Globus pallidus (tissue), 1 donor: Measurements from ENCODE around the gene C9orf85.

Experiments used
- DNase-seq: peaks from one replicate; pipeline ENCODE4 v3.0.0-alpha.2; 2015; ENCODE audit warnings: low spot score

The C9orf85 gene

DNA sequence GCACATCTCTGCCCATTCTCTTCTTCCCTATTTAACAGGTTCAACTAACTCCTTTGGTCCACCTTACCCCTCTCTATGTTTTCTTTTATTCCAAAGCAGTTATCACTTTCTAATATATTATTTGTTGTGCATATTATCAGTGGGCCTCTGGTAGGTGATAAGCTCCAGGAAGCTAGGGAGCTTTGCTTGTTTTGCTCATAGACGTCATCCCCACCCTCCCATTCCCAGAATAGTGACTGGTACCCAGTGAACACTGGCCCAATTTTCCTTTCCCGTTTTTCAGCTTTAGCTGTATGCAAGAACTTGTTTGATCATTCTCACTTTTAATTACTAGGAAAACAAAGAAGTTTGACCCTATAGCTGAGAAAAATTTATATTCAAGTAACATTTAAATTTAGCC, 7.4 kb upstream of the C9orf85 start:
- no peak for DNase-seq

DNA sequence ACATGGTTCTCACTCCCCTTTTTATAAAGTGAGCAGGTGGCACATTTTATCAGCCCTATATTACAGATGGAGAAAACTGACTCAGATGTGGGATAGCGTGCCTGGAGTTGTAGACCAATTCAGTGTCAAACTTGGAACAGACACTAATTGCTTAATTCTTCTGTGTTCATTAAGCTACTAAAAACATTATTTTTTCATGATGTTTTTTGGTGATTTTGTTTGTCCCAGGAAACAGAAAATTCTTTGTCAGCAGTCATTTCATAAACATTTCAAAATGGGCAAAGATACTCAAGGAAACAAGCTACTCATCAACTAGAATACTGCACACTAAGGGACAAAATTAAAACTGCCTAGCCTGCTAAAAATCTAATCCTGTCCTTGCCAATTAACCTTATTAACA, 2.6 kb upstream of the C9orf85 start:
- peak; percentile 28 for DNase-seq

DNA sequence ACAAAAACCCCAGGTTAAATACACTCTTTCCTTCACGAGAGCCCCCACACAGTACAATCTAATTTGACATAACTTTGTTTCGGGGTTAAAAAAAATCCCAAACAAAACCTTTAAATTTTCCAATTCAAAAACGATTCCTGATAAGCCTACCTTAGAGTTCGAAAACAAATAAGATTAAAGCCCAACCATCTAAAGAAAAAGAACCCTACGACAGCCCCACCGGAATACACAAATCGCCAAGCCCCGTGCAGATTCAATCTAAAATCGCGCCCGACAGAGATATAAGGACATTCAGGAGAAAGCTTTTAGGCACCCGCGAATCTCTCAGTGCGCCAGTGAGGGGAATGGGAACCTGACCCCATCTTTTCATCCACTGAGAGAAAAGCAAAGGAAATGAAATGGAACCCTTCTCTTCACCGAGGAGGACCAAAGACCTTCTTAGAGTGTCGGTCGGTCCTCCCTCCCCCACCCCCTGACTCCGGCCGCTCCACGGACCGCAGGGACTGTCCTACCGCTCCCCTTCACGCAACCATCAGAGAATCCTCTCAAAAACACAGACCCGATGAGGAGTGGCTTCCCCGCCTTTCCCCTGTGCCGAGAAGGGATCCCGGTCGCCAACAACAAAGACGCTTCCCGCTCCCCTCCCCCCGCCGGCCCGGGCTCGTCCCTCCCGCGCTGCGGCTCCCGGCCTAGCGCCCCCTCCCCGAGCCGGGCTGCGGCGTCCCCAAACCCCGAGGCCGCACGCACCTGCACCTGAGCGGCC, 1.4 kb upstream of the C9orf85 start:
- DNase-seq = peak; percentile 73

DNA sequence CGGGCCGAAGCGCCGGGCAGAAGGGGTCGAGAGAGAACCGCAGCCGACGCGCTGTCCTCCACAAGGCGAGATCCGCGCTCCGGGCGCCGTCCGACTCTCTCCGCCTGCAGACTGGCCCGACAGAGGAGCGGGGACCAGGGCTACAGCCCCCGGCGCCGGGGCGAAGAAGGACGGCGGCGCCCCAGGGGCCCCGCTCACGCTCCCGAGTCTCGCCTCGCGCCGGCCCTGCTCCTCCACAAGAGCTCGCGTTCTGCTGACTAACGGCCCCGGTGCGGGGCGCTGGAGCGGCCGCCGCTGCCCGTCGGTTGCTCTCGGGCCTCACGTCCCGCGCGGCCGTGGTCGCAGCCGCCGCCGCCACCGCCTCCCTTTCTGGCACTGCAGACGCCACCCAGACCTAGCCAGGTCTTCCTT, 784 bp upstream of the C9orf85 start:
- no peak for DNase-seq

DNA sequence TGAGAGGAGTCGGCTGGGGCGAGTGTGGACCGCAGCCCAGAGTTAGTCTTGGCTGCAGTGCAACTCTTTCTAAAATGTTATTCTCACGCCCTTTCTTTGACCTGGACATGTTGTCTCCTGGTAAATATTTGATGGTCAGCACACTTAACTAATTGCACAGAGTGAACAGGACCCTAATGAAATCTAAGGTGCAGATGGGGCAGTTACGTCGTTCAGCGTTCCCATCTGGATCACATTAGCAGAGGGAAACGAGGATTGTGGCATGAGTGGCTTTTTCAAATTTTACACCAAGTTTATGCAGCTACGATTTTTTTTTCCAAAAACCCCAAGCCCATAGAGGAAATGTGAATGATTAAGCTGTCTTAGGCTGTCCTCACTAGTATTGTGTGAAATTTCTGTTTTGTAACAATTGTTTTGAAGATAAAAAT, 483 bp downstream of the C9orf85 start:
- DNase-seq = no peak

DNA sequence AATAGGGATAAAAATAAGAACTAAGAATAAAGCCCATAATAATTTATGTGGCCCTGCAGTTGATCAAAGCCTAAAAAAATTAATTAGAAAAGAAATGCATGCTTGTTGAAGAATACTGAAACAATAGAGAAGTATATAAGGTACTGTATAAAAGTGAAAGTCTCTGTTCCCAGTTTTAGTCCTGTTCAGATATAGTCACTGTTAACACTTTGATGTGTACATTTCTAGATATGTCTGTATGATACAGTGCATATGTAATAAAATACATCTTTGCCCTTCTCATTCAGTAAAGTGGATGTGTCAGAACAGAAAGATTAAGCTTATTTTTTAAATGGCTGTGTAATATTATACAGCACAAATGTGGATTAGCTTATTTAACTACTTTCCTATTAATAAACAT, 4.1 kb downstream of the C9orf85 start:
- DNase-seq = no peak

DNA sequence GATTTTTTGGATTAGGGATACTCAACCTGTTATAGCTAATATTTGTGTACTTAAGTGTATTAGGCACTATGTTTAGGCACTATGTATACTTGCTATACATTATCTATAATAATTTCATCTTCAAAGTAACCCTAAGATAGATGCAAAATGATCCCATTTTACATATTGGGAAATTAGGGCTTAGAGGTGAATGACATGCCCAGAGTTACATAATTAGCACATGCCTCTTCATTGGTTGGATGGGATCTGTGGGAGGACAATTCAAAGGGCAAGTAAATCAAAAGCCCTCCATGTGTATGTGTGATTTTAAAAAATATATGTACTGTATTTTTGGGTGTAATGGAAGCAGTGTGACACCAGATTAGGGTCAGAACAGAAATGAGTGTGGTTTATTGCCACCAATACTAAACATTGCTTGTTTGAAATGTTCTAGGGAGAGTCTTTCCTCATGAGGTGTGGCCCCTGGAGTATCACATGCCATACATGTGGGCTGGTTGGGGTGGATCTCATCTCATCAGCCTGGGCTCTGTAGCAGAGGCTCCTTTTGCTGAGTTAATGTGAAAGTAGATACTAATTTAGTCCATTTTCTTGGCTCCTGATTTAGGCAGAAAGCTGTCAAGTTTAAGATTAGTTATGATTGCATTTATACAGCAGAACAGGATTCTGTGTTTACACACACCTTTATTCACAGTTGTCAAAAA, 5.5 kb downstream of the C9orf85 start:
- DNase-seq = no peak

DNA sequence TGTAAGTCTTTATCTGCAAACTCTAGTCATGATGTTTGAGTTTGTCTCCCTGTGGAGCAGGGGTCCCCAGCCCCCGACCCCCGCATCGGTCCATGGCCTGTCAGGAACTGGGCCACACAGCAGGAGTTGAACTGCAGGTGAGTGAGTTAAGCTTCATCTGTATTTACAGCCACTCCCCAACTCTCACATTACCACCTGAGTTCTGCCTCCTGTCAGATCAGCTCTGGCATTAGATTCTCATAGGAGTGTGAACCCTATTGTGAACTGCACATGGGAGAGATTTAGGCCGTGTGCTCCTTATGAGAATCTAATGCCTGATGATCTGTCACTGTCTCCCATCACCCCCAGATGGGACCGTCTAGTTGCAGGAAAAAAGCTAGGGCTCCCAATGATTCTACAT, 7.0 kb downstream of the C9orf85 start:
- no peak for DNase-seq

DNA sequence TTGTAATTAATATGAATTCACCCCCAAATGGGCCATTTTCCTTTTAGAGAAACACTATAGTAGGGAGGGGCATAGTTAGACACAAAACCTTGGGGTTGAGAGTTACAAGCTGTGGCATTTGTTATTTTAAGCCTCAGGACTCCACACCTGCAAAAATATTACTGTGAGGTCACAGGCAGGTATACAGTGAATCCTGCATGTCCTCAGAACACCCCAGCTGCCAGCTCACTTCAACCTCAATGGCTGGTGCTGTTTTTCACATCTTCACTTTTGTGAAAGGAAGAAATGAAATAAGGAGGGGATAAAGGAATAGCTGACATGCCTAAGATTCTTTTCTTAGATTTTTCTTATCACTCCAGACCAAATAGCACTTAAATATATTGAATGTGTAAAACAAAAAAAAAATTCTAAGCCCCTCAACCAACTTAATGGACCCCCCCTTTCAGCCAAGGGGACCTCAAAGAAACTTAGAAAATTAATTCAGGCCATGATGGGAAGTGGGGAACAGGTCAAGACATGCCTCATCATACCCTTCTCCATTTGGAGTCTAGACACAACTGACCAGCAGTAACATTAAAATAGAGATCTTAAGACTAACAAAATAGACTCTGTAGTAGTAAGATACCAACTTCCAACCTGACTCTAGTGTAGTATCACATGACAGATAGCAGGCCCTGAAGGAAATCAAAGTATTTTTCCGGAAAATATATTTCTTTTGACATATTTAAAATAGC, 9.2 kb downstream of the C9orf85 start:
- DNase-seq = no peak

DNA sequence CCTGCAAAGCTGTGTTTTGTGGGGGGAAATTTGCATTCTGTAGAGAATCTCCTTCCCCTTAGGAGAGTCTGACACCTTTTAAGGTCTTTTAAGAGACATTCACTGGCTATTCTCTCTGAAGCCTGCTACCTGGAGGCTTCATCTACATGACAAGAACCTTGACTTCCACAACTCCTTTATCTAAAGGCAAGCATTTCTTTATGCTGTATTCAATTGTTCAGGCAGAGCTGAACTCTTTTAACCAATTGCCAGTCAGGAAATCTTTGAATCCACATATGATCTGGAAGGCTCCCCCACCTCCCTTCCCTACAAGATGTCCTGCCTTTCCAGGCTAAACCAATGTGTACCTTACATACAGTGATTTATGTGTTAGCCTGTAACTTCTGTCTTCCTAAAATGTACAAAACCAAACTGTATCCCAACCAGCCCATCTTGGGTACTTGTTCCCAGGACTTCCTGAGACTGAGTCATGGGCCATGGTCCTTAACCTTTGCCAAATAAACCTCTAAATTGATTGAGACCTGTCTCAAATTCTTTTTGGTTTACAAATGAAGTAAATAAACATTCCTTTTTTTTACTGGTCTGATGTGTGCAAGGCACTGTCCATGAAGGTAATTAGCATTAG, 9.9 kb downstream of the C9orf85 start:
- DNase-seq = no peak

DNA sequence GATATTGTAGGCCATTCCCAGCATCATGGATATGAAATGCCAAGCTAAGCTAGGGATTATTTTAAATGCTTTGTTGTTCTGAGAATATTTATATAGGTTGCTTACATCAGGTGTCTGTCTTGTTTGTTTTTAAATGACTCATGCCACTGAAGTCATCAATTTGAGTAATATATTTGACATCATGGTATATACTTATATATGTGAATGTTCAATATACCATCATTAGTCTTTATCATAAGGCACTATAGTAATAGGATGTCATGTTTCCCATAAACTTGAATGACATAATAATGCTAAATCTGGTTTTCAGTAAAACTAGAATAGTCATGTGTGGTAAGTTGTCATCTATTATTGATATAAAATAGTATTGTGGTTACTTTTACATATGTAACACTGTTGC, 13.1 kb downstream of the C9orf85 start:
- no peak for DNase-seq

DNA sequence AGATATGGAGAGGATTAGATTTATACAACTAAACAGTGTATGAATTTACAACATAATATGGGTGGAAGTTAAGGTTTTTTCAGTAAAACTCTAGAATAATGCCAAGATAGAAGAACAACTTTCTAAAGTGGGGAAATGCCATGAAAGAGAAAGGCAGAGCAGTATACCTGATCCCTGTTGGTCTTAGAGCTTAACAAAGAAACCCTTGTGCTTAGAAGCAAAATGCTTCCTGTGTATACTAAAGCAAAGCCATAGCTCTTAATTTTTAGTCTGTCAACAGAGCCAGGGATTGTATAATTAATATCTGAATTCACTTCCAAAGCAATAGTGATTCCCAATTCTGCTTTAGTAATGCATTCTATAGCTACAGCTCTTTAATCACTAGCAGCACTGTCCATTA, 14.4 kb downstream of the C9orf85 start:
- DNase-seq = no peak

DNA sequence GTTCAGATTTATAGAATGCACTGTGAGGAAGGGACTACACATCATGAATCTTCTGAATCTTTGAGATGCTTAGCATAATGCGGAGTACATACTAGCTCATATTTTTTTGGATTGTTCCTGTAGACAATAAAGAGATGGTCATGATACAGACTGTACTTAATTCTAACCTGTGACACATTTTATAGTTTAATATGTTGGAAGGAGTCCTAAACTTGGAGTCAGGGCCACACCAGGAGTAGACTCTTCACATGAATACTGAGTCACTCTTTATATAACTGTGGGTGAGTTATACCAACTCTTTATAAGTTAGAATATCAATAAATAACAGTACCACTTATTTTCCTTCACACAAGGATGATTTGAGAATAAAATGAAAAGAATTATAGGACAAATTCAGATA, 16.9 kb downstream of the C9orf85 start:
- no peak for DNase-seq

DNA sequence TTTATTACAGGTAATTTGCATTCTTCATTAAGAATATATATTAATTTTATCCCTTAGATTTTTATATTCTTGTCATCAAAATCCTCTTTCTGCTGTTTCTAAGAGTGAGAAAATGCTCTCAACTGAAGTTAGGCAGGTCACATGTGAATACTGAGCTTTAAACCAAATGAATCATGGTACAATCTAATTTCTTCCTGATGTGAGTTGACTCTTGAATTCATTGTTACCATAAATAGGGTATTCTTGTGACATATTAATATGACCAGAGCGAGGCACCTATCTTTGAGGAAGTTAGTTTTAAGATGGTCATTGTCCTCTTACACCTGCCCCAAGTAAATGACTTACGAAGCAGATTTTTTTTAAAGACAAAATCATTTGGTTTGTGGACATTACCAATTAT, 17.4 kb downstream of the C9orf85 start:
- no peak for DNase-seq

DNA sequence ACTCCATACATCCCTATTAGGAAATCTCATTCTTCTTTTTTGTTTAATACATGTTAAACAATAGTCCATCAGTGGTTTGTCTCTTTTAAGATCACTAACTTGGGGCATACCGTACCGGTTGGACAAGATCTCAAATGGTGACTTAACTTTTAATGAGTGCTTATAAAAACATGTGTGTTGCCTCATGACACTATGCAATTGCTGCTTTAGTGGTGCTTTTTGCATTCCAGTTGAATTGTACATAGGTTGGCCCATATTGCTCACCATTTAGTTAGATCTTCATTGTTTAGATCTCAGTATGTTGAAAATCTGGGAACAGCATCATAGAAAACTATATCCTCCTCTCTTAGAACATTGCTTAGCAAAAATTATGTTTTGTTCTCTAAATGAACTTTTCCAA, 17.8 kb downstream of the C9orf85 start:
- DNase-seq = no peak

DNA sequence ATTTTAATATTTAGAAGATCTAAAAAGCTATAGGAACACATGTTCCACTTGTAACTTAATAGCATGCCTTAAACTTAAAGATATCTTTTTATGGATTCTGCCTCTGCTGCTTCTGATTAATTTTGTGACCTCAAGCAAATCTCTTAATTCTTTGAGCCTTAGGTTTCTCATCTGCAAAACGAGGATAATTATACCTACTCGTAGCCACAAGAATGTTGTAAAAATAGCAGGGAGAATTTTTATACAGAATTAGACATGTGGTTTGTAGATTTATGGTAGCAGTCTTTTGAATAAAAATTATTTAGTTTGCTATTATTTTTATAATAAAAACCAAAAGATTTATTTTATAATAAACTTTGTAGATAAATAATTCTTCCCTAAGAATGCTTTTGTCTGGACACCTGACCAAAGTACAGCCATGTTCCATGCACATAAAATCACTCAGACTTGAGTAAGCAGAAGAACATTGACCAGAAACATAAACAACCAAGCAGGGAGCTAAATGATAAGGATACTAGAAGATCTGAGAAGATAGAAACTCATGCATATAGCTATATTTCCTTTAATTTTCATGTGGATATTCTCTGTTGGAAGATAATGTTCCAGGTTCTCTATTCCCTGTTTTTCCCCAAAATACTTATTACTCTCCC, 18.5 kb downstream of the C9orf85 start:
- no peak for DNase-seq

DNA sequence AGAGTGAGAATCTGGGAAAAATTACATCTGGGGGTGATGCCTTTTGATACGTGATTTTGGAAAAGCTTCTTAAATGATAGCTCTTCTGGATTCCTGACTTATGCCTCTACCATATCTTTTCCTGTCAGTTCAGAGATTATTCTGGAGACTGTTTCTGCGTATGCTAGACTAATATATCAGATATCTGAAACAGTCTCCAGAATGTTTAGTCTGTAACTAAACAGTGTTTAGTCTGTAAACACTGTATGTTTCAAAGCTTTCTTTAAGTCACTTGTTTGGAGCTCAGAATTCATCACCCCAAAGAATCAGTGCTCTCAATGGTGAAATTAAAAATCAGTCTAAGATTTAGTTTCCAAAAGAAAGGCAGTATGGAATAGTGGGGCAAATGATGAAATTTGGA, 19.7 kb downstream of the C9orf85 start:
- DNase-seq = no peak

DNA sequence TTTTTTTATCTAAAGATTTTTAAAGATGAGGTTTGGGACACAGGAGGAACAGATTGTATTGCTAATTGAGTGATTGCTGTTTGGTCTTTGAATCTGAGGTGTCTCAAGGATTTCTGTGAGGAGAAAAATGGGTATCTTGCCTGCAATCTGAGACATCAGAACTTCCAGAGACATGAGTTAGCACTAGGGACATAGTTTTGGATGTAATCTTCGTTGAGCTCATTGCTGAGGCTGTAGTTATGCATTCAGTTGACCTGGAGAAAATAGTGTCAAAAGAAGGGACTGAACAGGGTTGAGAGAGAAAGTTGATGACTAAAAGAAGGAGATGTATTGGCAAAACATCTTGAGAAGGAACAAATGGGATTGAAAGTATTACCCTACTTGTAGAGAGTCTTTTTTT, 24.6 kb downstream of the C9orf85 start:
- no peak for DNase-seq

DNA sequence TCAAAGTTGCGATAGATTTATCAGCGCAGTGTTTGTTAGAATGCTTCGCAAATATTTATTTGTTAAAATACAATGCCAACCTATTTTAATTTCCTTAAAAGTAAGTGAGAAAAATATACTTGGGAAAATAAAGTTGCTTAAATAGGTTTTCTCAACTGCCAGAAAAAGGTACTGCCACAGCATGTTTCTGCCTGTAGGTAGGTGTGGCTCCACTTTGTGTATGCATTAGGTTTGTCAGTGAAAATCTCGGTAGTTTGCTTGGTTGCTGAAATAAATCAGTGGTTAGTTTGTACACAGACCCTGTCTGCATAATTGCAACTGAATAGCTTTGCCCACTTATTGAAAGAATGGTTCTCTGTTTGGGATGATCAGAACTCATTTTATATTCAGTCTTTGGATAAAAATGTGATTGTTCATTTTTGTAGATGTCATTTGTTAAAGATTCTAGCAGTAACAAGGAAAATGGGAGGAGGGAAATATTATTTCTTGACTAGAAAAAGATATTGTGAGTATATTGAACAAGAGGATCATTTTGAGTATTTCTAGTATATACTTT, 25.7 kb downstream of the C9orf85 start:
- DNase-seq = peak; percentile 86

DNA sequence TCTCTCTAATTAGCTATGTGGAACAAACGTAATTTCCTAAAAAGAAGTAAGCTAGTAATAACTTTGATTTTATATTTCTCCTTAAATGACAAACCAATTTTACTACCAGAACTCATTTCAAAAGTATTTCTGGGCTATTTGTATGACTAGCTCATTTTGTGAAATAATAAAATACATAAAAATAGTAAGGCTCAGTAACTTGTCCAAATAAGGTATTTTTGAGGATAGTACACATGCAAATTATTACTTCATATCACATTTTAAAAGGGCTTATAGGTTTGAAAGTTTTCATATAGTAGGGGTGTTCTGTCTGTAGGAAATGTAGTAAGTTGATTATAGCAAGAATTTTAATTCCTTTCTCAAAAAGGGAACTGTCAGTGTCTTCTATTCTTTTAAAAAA, 26.5 kb downstream of the C9orf85 start:
- DNase-seq = no peak

DNA sequence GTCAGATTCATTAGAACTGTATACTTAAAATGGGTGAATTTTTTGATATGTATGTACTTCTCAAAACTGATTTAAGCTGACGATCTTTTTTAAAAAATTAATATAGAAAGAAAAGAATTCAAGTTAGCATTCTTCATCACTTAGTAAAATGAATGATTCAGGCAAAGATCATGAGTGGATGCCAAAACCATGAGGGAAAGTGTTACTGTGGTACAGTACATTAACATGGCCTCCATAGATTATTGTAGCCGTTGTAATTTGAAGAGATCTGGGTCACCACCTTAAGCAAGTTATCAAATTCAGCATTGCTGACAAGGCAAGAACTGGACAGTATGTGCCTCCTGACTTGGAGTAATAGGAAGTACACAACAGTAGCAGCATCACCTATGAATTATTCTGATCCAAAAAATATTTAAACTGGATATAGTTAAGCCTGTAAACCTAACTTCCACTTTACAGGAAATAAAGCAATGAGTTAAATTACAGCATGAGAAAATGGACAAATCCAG, 29.7 kb downstream of the C9orf85 start:
- DNase-seq = no peak
